ENCODE measurements around the gene PRDM12. TPM values are rescaled to one million over a fixed set of nuclear protein-coding genes. Genes with fewer than 3 reads are reported as not detected.

PRDM12 gene
- total RNA-seq = not detected

DNA sequence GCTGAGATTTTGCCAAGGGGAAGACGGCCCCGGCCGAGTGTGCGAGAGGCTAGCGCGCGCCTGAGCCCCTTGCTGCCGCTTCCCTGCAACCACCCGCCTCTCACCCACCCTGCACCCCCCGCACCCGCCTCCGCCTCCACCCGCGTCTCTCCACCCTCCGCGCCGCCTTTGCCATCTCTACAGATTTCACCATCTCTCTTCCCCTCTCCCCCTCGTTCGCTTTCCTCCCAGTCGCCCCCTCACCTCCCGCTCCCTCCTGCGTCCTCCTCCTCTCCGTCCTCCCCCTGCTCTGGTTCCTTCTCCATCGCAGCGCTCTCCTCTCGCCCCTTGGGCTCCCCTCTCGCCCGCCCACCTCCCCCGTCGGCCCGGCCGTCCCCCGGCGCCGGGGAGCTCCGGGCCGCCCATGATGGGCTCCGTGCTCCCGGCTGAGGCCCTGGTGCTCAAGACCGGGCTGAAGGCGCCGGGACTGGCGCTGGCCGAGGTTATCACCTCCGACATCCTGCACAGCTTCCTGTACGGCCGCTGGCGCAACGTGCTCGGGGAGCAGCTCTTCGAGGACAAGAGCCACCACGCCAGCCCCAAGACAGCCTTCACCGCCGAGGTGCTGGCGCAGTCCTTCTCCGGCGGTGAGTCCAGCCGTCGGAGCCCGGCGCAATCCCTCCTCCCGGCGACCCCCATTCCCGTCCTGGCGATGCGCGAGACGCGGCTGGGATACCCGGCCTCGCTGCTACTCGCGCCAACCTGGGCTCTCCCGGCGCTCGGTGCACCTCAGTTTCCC is at the start of gene PRDM12:
PRDM12 (plus strand) TSS at position 344 of the 778 bp plus-strand sequence; CDS start at position 404, 60 bp downstream.
- H3K4me3 ChIP-seq = no peak within 1 kb of the TSS
- peaks cover 4 to 69% of the 10 kb centered on the region in 2 donors for H3K27me3 ChIP-seq
- H3K36me3 ChIP-seq (replicated peaks in 1 of 2; ENCODE audit: insufficient read depth in 1 of 2, low read depth in 2 of 2) = no peaks in the 10 kb centered on the region
- no peak for TF ChIP-seq POLR2A (IDR thresholded peaks at IDR 0.05)
- TF ChIP-seq, protein P1, sequence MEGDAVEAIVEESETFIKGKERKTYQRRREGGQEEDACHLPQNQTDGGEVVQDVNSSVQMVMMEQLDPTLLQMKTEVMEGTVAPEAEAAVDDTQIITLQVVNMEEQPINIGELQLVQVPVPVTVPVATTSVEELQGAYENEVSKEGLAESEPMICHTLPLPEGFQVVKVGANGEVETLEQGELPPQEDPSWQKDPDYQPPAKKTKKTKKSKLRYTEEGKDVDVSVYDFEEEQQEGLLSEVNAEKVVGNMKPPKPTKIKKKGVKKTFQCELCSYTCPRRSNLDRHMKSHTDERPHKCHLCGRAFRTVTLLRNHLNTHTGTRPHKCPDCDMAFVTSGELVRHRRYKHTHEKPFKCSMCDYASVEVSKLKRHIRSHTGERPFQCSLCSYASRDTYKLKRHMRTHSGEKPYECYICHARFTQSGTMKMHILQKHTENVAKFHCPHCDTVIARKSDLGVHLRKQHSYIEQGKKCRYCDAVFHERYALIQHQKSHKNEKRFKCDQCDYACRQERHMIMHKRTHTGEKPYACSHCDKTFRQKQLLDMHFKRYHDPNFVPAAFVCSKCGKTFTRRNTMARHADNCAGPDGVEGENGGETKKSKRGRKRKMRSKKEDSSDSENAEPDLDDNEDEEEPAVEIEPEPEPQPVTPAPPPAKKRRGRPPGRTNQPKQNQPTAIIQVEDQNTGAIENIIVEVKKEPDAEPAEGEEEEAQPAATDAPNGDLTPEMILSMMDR (IDR thresholded peaks at IDR 0.05) = no peak
- H3K9me3 ChIP-seq = no peaks in the 10 kb centered on the region
- peaks cover 68% of the 10 kb centered on the region for H3K4me1 ChIP-seq
- DNase-seq = no peak
- 5 to 6% methylated on average over 46 to 70 of the region's 76 CpGs for WGBS, 2 donors
- intact Hi-C loops (cut with DNase I) = no loop called here
- H3K27ac ChIP-seq = no peak within 1 kb of the TSS
- no peak for ATAC-seq

DNA sequence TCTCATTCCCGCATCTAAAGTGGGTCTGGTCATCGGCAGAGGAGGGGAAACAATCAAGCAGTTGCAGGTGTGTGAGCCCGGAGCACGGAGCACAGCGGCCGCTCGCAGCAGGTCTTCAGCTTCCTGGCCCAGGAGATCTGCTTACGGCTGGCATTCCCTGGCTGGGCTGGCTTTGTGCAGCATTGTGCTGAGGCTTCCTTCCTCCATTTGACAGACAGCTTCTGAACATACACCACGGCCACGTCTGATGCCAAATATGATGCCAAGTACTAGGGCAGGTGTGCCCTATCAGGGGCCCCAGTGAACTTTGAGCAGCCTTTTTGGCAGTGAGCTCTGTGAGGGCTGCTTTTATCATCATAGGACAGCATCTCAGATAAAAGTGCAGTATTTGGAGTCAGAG is 47.9 kb upstream of the PRDM12 start:
- peaks cover 13 to 55% of the 10 kb centered on the region in 2 donors for H3K36me3 ChIP-seq (replicated peaks in 1 of 2; ENCODE audit: insufficient read depth in 1 of 2, low read depth in 2 of 2)
- TF ChIP-seq, protein P1 (IDR thresholded peaks at IDR 0.05) = no peak
- TF ChIP-seq POLR2A (IDR thresholded peaks at IDR 0.05) = no peak

DNA sequence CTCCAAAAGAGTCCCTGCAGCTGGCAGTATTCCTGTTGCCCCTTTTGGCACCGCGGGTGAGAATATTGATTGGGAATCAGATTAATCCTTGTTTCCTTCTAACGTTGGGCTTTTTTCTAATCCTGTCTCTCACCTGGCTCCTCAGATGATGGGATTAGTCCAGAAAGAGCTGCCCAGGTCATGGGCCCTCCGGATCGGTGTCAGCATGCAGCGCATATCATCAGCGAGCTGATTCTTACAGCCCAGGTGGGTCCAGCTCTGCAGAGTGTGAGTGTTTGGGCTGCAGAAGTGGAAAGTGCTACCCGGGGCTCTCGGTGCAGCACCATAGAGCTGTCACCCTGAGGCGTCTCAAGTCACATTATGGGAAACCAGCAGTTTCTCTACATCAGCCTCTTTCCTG is 40.9 kb upstream of the PRDM12 start:
- Histone ChIP-seq H3K4me1 (no peaks in the 10 kb centered on the region), H3K9me3 (no peaks in the 10 kb centered on the region), H3K36me3 (replicated peaks in 1 of 2; ENCODE audit: insufficient read depth in 1 of 2, low read depth in 2 of 2) (peaks cover 14 to 49% of the 10 kb centered on the region in 2 donors), H3K27ac (no peak overlapping the region), H3K4me3 (no peak overlapping the region), H3K27me3 (no peaks in the 10 kb centered on the region)
- no peak for TF ChIP-seq POLR2A (IDR thresholded peaks at IDR 0.05)
- TF ChIP-seq, protein P1 (IDR thresholded peaks at IDR 0.05) = no peak
- WGBS, 2 donors = 79% methylated on average over 10 of the region's 10 CpGs
- no peak for DNase-seq
- intact Hi-C loops (cut with DNase I) = no loop called here
- ATAC-seq = no peak

More for the DNA sequence above, 47.9 kb upstream of the PRDM12 start:
- Histone ChIP-seq H3K27ac (no peak overlapping the region), H3K9me3 (no peaks in the 10 kb centered on the region), H3K4me1 (no peaks in the 10 kb centered on the region), H3K4me3 (no peak overlapping the region), H3K27me3 (no peaks in the 10 kb centered on the region)
- ATAC-seq = no peak
- WGBS, 2 donors = 79 to 98% methylated on average over 7 to 10 of the region's 10 CpGs
- DNase-seq = no peak
- intact Hi-C loops (cut with DNase I) = no loop called here

DNA sequence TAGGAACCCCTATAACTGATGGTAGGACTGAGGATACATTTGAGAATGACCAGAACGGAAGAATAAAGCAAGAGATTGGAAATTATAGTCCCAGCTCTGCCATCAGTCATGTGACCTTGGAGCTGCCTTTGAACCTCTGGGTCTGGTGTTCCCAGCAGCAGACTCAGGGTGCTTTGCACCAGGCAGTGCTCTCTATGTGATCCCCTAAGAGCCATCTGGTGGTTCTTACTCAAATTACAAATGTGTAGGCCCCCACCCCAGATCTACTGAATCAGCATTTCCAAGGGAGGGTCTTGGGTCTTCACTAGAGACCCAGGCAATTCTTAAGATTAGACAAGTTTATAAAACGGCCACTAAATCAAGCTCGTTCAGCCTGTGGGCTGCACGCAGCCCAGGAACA is 40.2 kb upstream of the PRDM12 start:
- 86 to 92% methylated on average over 4 of the region's 4 CpGs for WGBS, 2 donors

More for the DNA sequence above, 40.2 kb upstream of the PRDM12 start:
- Histone ChIP-seq H3K9me3 (no peaks in the 10 kb centered on the region), H3K27me3 (no peaks in the 10 kb centered on the region), H3K36me3 (replicated peaks in 1 of 2; ENCODE audit: insufficient read depth in 1 of 2, low read depth in 2 of 2) (peaks cover 10 to 43% of the 10 kb centered on the region in 2 donors), H3K27ac (no peak overlapping the region), H3K4me3 (no peak overlapping the region), H3K4me1 (no peaks in the 10 kb centered on the region)
- no peak for TF ChIP-seq POLR2A (IDR thresholded peaks at IDR 0.05)
- TF ChIP-seq, protein P1 (IDR thresholded peaks at IDR 0.05) = no peak
- DNase-seq (no peak), ATAC-seq (no peak)
- intact Hi-C loops (cut with DNase I) = no loop called here
